ENCODE results near the gene CWC25. TPM values are rescaled to one million over a fixed set of nuclear protein-coding genes. Genes with fewer than 3 reads are reported as not detected.

The CWC25 gene
- total RNA-seq, 1 donor from 2014 or later = 13.9 TPM

- Histone ChIP-seq H3K27me3 (ENCODE audit: control insufficient read depth, insufficient read depth, low read length) (no peaks in the 10 kb centered on the region), H3K4me3 (ENCODE audit: low read depth, low read length) (peak overlapping the region; percentile 97), H3K36me3 (ENCODE audit: control insufficient read depth, insufficient read depth, low read length) (no peaks in the 10 kb centered on the region)
- DNase-seq (ENCODE audit: low read depth) = no peak
- no peak for TF ChIP-seq CTCF (IDR thresholded peaks at IDR 0.05; ENCODE audit: insufficient read depth, low read length, poor library complexity, severe bottlenecking)
Observed at GRCh38 chr17:38870259-38871165, 45.4 kb upstream of the CWC25 start.

- DNase-seq (ENCODE audit: low read depth) = no peak
- no peak for TF ChIP-seq CTCF (IDR thresholded peaks at IDR 0.05; ENCODE audit: insufficient read depth, low read length, poor library complexity, severe bottlenecking)
- Histone ChIP-seq H3K36me3 (ENCODE audit: control insufficient read depth, insufficient read depth, low read length) (no peaks in the 10 kb centered on the region), H3K27me3 (ENCODE audit: control insufficient read depth, insufficient read depth, low read length) (no peaks in the 10 kb centered on the region), H3K4me3 (ENCODE audit: low read depth, low read length) (peak within 1 kb of the TSS; percentile 97)
Observed at GRCh38 chr17:38869526-38870258, 44.6 kb upstream of the CWC25 start, which contains the start of gene LASP1. LASP1 (plus strand) TSS chr17:38870058; CDS start chr17:38870190, 132 bp downstream.

GRCh38 chr17:38868817-38869525 lies 43.9 kb upstream of the CWC25 start:
- Histone ChIP-seq H3K4me3 (ENCODE audit: low read depth, low read length) (peak overlapping the region; percentile 97), H3K36me3 (ENCODE audit: control insufficient read depth, insufficient read depth, low read length) (no peaks in the 10 kb centered on the region), H3K27me3 (ENCODE audit: control insufficient read depth, insufficient read depth, low read length) (no peaks in the 10 kb centered on the region)
- peak; percentile 46 for TF ChIP-seq CTCF (IDR thresholded peaks at IDR 0.05; ENCODE audit: insufficient read depth, low read length, poor library complexity, severe bottlenecking)
- no peak for DNase-seq (ENCODE audit: low read depth)

DNA sequence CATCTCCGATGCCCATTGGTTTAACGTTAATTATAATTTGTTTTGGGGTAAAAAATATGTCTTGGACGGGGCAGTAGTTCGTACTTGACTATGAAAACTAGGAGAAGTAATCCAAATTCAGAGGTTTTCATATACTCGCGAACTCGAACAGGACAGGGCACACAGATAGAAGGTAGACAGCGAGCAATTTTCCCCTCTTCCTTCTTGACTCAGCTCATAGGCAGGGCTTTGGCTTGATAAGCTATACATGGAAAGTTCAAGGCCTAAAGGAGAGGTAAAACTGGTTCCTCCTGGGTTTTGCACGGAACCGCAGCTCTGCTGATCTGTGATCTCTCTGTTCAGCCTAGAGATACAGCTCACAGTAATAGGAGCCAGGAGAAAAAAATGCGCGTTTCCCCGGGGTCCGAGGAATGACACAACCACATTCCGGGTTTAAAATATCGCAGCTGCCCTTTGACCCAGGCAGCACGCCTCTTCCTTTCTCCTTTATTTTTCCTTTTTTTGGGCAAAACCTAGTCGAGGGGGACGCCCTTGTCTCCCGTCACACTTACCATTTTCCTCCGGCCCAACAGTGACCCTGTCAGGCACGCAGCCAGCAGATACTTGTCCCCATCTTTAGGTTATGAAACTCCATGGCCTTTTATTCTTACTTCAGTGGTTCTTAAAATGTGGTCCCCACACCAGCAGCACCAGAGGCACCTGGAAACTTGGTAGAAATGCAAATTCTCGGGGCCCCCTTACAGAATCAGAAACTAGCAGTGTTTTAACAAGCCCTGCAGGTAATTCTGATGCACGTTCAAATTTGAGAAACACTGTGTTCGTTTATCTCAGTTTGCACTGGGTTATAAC lies 43.1 kb upstream of the CWC25 start:
- TF ChIP-seq CTCF (IDR thresholded peaks at IDR 0.05; ENCODE audit: insufficient read depth, low read length, poor library complexity, severe bottlenecking) = no peak
- H3K27me3 ChIP-seq (ENCODE audit: control insufficient read depth, insufficient read depth, low read length) = no peaks in the 10 kb centered on the region
- H3K4me3 ChIP-seq (ENCODE audit: low read depth, low read length) = peak overlapping the region; percentile 97
- no peak for DNase-seq (ENCODE audit: low read depth)
- no peaks in the 10 kb centered on the region for H3K36me3 ChIP-seq (ENCODE audit: control insufficient read depth, insufficient read depth, low read length)
